ENCODE data around the gene ZNHIT1. TPM values are rescaled to one million over a fixed set of nuclear protein-coding genes. Genes with fewer than 3 reads are reported as not detected.

ZNHIT1 gene
- polyA plus RNA-seq, 1 experiment = 49.2 TPM

- DNase-seq (ENCODE audit: low read depth) = no peak
- ChIA-PET CTCF (interaction anchor here (1.1 to 2.3 kb wide), 4 partner anchors 9 to 55 kb away, joined by 3 to 11 read pairs (median 4); partner anchors contain the start of gene FIS1), POLR2A (no interaction called here)
These were observed 17.1 kb downstream of the ZNHIT1 start for GRCh38 chr7:101235050-101235449.

GRCh38 chr7:101235522-101235921 lies 17.6 kb downstream of the ZNHIT1 start:
- peaks cover 21% of the 10 kb centered on the region for H3K36me3 ChIP-seq (ENCODE audit: control insufficient read depth, insufficient read depth, low read length)
- no peaks in the 10 kb centered on the region for H3K27me3 ChIP-seq (ENCODE audit: control insufficient read depth, insufficient read depth, low read length)
- ChIA-PET POLR2A (no interaction called here), CTCF (interaction anchor here (1.3 to 2.3 kb wide), 3 partner anchors 8 to 55 kb away, joined by 4 to 11 read pairs (median 4); partner anchors contain the start of gene FIS1)
- H3K4me3 ChIP-seq (ENCODE audit: low read depth, low read length) = no peak overlapping the region
- no peak for DNase-seq (ENCODE audit: low read depth)
- no peak for TF ChIP-seq CTCF (IDR thresholded peaks at IDR 0.05; ENCODE audit: insufficient read depth, low read depth, low read length)

More at GRCh38 chr7:101235050-101235449, 17.1 kb downstream of the ZNHIT1 start:
- Histone ChIP-seq H3K27me3 (ENCODE audit: control insufficient read depth, insufficient read depth, low read length) (no peaks in the 10 kb centered on the region), H3K4me3 (ENCODE audit: low read depth, low read length) (no peak overlapping the region), H3K36me3 (ENCODE audit: control insufficient read depth, insufficient read depth, low read length) (peaks cover 16% of the 10 kb centered on the region)
- TF ChIP-seq CTCF (IDR thresholded peaks at IDR 0.05; ENCODE audit: insufficient read depth, low read depth, low read length) = peak; percentile 31

DNA sequence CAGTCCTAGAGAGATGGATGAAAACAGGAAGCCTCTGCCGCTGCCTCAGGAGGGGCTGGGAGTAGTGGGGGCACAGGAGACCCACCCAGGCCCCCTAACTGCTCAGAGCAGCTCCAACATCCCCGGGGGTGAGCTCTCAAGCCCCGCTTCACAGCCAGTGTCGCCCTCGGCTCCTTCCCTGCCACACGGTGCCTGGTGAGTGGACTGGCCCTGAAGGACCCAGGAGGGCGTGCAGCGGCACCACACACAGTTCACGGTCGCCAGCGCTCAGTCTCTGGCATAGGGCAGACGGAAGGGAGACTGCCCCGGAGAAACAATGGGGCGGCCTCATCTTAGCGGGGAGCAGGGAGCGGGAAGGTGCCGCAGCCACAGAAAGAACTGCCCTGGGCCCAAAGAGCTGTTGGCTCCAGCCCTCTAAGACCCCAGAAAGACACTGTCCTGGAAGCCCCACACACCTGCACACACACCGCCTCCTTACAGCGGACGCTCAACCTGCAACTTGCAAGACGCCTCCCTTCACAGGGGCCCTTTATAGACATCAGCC lies 18.4 kb downstream of the ZNHIT1 start:
- H3K4me3 ChIP-seq (ENCODE audit: low read depth, low read length) = no peak overlapping the region
- H3K27me3 ChIP-seq (ENCODE audit: control insufficient read depth, insufficient read depth, low read length) = no peaks in the 10 kb centered on the region
- TF ChIP-seq CTCF (IDR thresholded peaks at IDR 0.05; ENCODE audit: insufficient read depth, low read depth, low read length) = no peak
- no peak for DNase-seq (ENCODE audit: low read depth)
- ChIA-PET POLR2A (no interaction called here), CTCF (interaction anchor here (0.8 to 1.3 kb wide), 2 partner anchors 8 to 13 kb away, joined by 3 read pairs; no protein-coding TSS in a partner anchor)
- peaks cover 25% of the 10 kb centered on the region for H3K36me3 ChIP-seq (ENCODE audit: control insufficient read depth, insufficient read depth, low read length)

- ChIA-PET CTCF (interaction anchor here (0.8 to 1.3 kb wide), 4 partner anchors 9 to 45 kb away, joined by 3 to 4 read pairs (median 3); no protein-coding TSS in a partner anchor), POLR2A (interaction anchor here (0.8 kb wide), 1 partner anchor 20 kb away, joined by 3 read pairs; the partner anchor contains the start of genes PLOD3 and ZNHIT1)
- DNase-seq (ENCODE audit: low read depth) = no peak
- Histone ChIP-seq H3K36me3 (ENCODE audit: control insufficient read depth, insufficient read depth, low read length) (peaks cover 25% of the 10 kb centered on the region), H3K27me3 (ENCODE audit: control insufficient read depth, insufficient read depth, low read length) (no peaks in the 10 kb centered on the region), H3K4me3 (ENCODE audit: low read depth, low read length) (no peak within 1 kb of the TSS)
- no peak for TF ChIP-seq CTCF (IDR thresholded peaks at IDR 0.05; ENCODE audit: insufficient read depth, low read depth, low read length)
These were observed 19.5 kb downstream of the ZNHIT1 start, which contains the start of gene CLDN15 for GRCh38 chr7:101237206-101238067. CLDN15 (minus strand) TSS chr7:101237802; CDS start chr7:101237581, 221 bp downstream.
